ENCODE data around the gene CFAP65.
A peak's percentile ranks its signal among the peaks of the same experiment; 100 is the strongest.

CFAP65 gene

DNA sequence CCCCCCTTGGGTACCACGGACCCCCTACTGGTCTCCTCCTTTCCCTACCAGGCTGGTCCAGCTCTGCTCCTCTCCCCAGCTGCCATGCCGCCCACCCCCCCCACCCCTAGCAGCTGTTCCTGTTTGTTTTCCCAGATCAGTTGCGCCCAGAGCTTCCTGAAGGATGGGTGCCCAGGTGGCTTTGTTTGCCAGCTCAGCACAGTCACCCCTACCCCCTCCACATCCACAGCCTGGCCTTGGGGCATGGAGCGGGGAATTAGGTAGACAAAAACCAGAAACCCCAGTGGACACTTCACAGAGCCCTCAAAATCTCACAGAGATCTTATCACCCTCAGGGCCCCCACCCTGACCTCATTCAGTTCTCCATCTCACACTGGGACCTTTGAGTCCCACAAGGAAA is 44.4 kb downstream of the CFAP65 start:
- Histone ChIP-seq H3K36me3 (ENCODE audit: control insufficient read depth, low read length) (no peaks in the 10 kb centered on the region), H3K9me3 (ENCODE audit: control insufficient read depth, insufficient read depth, low read length) (no peaks in the 10 kb centered on the region), H3K9me2 (replicated peaks; ENCODE audit: control insufficient read depth, low read length) (no peaks in the 10 kb centered on the region), H3F3A (ENCODE audit: control insufficient read depth, insufficient read depth) (no peaks in the 10 kb centered on the region), H4K20me1 (ENCODE audit: control insufficient read depth, insufficient read depth, low read depth, low read length) (no peaks in the 10 kb centered on the region), H3K27me3 (ENCODE audit: control insufficient read depth, low read length) (peaks cover 80% of the 10 kb centered on the region), H3K27ac (ENCODE audit: low read depth, low read length) (no peak overlapping the region), H3K4me3 (ENCODE audit: low read length) (no peak overlapping the region), H3K4me2 (ENCODE audit: low read length) (no peak overlapping the region), H3K4me1 (ENCODE audit: control insufficient read depth, low read length) (peaks cover 8% of the 10 kb centered on the region; the same call in 1 of the 2 replicates), H3K79me2 (ENCODE audit: control insufficient read depth, low read length) (no peaks in the 10 kb centered on the region)
- TF ChIP-seq EZH2phosphoT487 (IDR thresholded peaks at IDR 0.05; ENCODE audit: borderline replicate concordance, low read length), result no peak
- TF ChIP-seq, protein P1, sequence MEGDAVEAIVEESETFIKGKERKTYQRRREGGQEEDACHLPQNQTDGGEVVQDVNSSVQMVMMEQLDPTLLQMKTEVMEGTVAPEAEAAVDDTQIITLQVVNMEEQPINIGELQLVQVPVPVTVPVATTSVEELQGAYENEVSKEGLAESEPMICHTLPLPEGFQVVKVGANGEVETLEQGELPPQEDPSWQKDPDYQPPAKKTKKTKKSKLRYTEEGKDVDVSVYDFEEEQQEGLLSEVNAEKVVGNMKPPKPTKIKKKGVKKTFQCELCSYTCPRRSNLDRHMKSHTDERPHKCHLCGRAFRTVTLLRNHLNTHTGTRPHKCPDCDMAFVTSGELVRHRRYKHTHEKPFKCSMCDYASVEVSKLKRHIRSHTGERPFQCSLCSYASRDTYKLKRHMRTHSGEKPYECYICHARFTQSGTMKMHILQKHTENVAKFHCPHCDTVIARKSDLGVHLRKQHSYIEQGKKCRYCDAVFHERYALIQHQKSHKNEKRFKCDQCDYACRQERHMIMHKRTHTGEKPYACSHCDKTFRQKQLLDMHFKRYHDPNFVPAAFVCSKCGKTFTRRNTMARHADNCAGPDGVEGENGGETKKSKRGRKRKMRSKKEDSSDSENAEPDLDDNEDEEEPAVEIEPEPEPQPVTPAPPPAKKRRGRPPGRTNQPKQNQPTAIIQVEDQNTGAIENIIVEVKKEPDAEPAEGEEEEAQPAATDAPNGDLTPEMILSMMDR (IDR thresholded peaks at IDR 0.05; ENCODE audit: low read depth, low read length, poor library complexity, severe bottlenecking), result no peak

DNA sequence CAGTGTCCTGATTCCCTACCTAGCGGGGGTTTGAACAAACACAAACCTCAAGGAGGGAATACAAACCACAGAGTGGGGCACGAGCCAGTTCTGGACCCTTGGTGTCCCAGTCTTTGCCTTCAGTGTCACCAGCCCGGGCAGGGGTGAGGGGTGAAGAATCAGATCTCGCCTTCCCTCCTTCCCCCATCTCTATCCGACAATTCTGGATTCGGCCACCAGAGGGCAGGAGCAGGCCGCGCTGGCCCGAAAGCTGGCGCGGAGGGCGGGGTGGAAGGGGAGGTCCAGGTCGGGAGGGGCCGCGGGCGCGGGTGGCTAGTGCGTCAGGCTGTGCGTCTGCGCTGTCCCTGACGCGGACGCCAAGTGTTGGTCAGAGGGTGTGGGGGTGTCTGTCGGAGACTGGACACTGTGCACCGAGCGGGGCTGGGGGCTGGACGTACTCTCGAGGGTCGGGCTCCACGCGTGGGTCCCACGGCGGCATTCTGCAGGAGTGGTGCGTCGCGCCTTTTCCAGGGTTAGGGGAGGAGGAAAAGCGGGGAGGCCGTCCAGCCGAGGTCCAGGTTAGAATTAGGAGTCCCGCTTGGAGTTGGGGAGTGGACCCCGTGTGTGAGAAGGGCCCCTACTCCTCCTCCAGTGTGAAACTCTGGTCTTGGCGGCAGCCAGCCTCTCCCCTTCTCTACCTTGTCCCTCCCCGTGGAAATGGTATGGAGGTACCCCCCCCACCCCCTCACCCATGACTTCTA is 45.2 kb downstream of the CFAP65 start:
- H3K36me3 ChIP-seq (ENCODE audit: control insufficient read depth, low read length), result no peaks in the 10 kb centered on the region
- peak overlapping the region; percentile 44; the same call in 1 of the 2 replicates for H3K4me3 ChIP-seq (ENCODE audit: low read length)
- no peaks in the 10 kb centered on the region for H3K9me3 ChIP-seq (ENCODE audit: control insufficient read depth, insufficient read depth, low read length)
- no peaks in the 10 kb centered on the region for H4K20me1 ChIP-seq (ENCODE audit: control insufficient read depth, insufficient read depth, low read depth, low read length)
- peaks cover 86% of the 10 kb centered on the region for H3K27me3 ChIP-seq (ENCODE audit: control insufficient read depth, low read length)
- no peaks in the 10 kb centered on the region for H3F3A ChIP-seq (ENCODE audit: control insufficient read depth, insufficient read depth)
- H3K9me2 ChIP-seq (replicated peaks; ENCODE audit: control insufficient read depth, low read length), result no peaks in the 10 kb centered on the region
- H3K4me2 ChIP-seq (ENCODE audit: low read length), result peak overlapping the region; percentile 56; the same call in 1 of the 2 replicates
- TF ChIP-seq, protein P1 (IDR thresholded peaks at IDR 0.05; ENCODE audit: low read depth, low read length, poor library complexity, severe bottlenecking), result peak; percentile 89
- TF ChIP-seq EZH2phosphoT487 (IDR thresholded peaks at IDR 0.05; ENCODE audit: borderline replicate concordance, low read length), result no peak
- H3K79me2 ChIP-seq (ENCODE audit: control insufficient read depth, low read length), result no peaks in the 10 kb centered on the region
- H3K27ac ChIP-seq (ENCODE audit: low read depth, low read length), result no peak overlapping the region
- H3K4me1 ChIP-seq (ENCODE audit: control insufficient read depth, low read length), result peaks cover 8% of the 10 kb centered on the region; the same call in 1 of the 2 replicates

DNA sequence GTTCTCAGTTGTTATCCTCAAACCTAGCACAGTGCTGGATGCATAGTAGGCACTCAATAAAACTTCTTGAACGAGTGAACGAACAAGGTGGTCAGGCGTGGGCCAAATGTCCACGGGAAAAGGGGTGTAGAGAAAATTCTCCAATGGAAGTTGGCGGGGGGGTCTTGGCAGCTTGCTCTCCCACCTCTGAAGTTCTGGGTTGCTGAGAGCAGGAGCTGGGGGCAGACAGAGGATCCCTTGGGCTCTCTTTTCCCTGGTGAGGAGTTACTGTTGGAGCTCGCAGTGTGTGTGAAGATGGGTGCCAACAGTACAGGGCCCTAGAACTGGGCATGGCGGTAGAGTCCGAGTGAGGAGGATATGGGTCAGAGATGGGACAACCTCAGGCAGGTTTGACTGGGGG is 45.8 kb downstream of the CFAP65 start:
- Histone ChIP-seq H4K20me1 (ENCODE audit: control insufficient read depth, insufficient read depth, low read depth, low read length) (no peaks in the 10 kb centered on the region), H3F3A (ENCODE audit: control insufficient read depth, insufficient read depth) (no peaks in the 10 kb centered on the region), H3K27ac (ENCODE audit: low read depth, low read length) (no peak overlapping the region), H3K27me3 (ENCODE audit: control insufficient read depth, low read length) (peaks cover 86% of the 10 kb centered on the region), H3K79me2 (ENCODE audit: control insufficient read depth, low read length) (no peaks in the 10 kb centered on the region), H3K9me3 (ENCODE audit: control insufficient read depth, insufficient read depth, low read length) (no peaks in the 10 kb centered on the region), H3K4me1 (ENCODE audit: control insufficient read depth, low read length) (peaks cover 8% of the 10 kb centered on the region; the same call in 1 of the 2 replicates), H3K4me2 (ENCODE audit: low read length) (0 out of 2 replicates have a peak overlapping the region, but pooled peaks have one; percentile 56), H3K9me2 (replicated peaks; ENCODE audit: control insufficient read depth, low read length) (no peaks in the 10 kb centered on the region), H3K36me3 (ENCODE audit: control insufficient read depth, low read length) (no peaks in the 10 kb centered on the region), H3K4me3 (ENCODE audit: low read length) (no peak overlapping the region)
- TF ChIP-seq EZH2phosphoT487 (IDR thresholded peaks at IDR 0.05; ENCODE audit: borderline replicate concordance, low read length), result no peak
- TF ChIP-seq, protein P1 (IDR thresholded peaks at IDR 0.05; ENCODE audit: low read depth, low read length, poor library complexity, severe bottlenecking), result no peak
